Muscle layer of colon (tissue), 2 donors: ENCODE measurements around the gene OR6B1.

Experiments
- H3K27ac ChIP-seq: one replicate; pipeline ENCODE4 v1.7.0; 2013; ENCODE audit warnings: low read depth, mild to moderate bottlenecking, low read length, moderate library complexity
- H3K27me3 ChIP-seq, 2 donors: one replicate each; pipeline ENCODE4 v1.7.0; 2013; ENCODE audit warnings: low read length in 2 of 2, mild to moderate bottlenecking in 2 of 2; ENCODE audit not compliant: insufficient read depth in 2 of 2, control insufficient read depth in 1 of 2
- H3K36me3 ChIP-seq: one replicate; pipeline ENCODE4 v1.7.0; 2013; ENCODE audit warnings: mild to moderate bottlenecking, low read length; ENCODE audit not compliant: insufficient read depth
- H3K4me1 ChIP-seq: one replicate; pipeline ENCODE4 v1.7.0; 2013; ENCODE audit warnings: mild to moderate bottlenecking, low read length; ENCODE audit not compliant: insufficient read depth
- H3K4me3 ChIP-seq, 2 donors: one replicate each; pipeline ENCODE4 v1.7.0; 2013; ENCODE audit warnings: low read length in 2 of 2, low read depth in 1 of 2, mild to moderate bottlenecking in 1 of 2, moderate library complexity in 1 of 2
- H3K9ac ChIP-seq: one replicate; pipeline ENCODE4 v1.7.0; 2013; ENCODE audit warnings: low read length
- H3K9me3 ChIP-seq: one replicate; pipeline ENCODE4 v1.7.0; 2013; ENCODE audit warnings: mild to moderate bottlenecking, low read length
- donor health status: abdominal sarcoma.
- donor health status: Adenocarcinoma of cecum.

OR6B1 gene

DNA sequence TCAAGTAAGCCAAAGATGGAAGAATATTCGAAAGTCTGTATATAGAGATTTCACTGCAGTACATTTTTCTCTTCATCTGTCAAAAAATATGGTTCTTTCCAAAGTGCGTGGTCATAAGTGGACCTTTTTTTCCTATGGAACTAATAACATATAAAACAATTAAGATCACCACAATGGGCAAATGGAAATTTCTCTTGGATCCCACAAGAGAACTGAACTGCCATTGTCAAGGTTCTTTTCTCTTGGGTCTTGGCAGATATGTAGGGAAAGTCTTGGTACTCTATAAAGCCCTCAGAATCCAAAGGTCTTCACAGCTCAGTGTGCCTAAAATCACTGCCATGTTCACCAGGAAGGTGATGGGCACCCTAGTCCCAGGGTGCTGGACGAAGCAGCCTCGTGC lies at the start of gene OR6B1:
TSS of gene OR6B1 (plus strand) at position 301 of the 400 bp plus-strand sequence. CDS start 3,677 bp downstream, outside the sequence.
- H3K9me3 ChIP-seq: no peaks in the 10 kb centered on the region
- H3K36me3 ChIP-seq: no peaks in the 10 kb centered on the region
- no peaks in the 10 kb centered on the region for H3K4me1 ChIP-seq
- H3K27ac ChIP-seq: no peak within 1 kb of the TSS
- no peak within 1 kb of the TSS for H3K9ac ChIP-seq
- H3K27me3 ChIP-seq: no peaks in the 10 kb centered on the region
- no peak within 1 kb of the TSS for H3K4me3 ChIP-seq

DNA sequence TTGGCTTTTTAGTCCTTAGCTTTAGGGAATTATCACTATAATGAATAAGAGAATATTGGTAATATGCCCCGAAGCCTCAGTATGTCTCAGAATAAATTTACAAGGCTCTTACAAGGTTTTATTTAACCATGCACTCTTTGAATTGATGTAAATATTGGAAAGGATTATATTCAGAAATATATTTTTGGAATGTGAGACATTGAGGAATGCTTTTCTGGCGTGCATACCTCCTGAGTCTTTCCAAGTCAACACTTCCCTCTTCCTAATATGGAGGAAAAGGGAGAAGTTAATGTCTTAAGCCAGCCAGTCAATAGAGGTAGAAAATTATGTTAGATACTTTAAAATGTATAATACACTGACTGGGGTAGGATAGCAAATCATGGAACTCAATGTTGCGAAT lies 46.7 kb upstream of the OR6B1 start:
- no peaks in the 10 kb centered on the region for H3K36me3 ChIP-seq
- no peak overlapping the region for H3K4me3 ChIP-seq
- H3K4me1 ChIP-seq: no peaks in the 10 kb centered on the region
- no peak overlapping the region for H3K9ac ChIP-seq
- H3K27ac ChIP-seq: no peak overlapping the region
- no peaks in the 10 kb centered on the region for H3K9me3 ChIP-seq
- no peaks in the 10 kb centered on the region for H3K27me3 ChIP-seq

DNA sequence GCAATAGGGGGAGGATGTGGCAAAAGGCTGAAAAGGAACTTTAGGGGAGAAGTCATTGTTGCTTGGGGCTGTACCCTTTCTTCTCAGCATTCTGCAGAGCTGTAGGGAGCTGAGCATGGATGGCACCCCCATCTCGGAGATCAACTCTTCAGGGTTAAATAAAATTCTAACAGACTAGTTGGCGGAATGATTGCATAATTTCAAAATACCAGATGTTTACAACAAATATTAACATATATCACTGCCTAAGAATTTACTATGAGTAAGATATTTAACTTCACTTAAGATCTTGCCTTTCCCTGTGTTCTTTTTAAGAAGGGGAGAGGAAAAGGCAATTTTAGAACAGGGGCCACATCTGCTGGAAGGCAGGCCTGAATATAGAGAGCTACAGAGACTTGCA lies 46.0 kb upstream of the OR6B1 start:
- H3K9ac ChIP-seq: no peak overlapping the region
- H3K27me3 ChIP-seq: no peaks in the 10 kb centered on the region
- H3K36me3 ChIP-seq: no peaks in the 10 kb centered on the region
- H3K4me3 ChIP-seq: no peak overlapping the region
- no peak overlapping the region for H3K27ac ChIP-seq
- no peaks in the 10 kb centered on the region for H3K4me1 ChIP-seq
- no peaks in the 10 kb centered on the region for H3K9me3 ChIP-seq

DNA sequence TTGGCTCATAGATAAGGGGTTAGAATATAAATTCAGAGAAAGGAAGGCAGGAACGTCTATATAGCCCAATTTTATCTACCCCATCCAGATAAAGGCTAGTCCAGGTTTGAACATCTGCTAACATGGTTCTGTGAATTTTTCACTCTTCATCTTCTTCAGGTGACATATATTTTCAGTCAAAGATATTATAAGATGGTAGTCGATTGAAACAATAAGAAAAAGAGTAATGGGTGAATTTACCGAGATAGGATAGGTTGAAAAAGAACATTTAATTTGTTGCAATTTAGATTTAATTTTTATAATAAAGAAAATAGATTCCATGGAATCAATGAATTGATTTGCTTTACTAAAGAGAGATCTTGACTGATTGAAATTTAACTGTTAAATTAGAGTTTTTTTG lies 45.6 kb upstream of the OR6B1 start, which contains the start of gene OR2F1:
TSS of gene OR2F1 (plus strand) at position 301 of the 400 bp plus-strand sequence. CDS start 5,127 bp downstream, outside the sequence.
- Histone ChIP-seq H3K36me3 (no peaks in the 10 kb centered on the region), H3K27me3 (no peaks in the 10 kb centered on the region), H3K9ac (no peak within 1 kb of the TSS), H3K27ac (no peak within 1 kb of the TSS), H3K4me3 (no peak within 1 kb of the TSS), H3K4me1 (no peaks in the 10 kb centered on the region), H3K9me3 (no peaks in the 10 kb centered on the region)

DNA sequence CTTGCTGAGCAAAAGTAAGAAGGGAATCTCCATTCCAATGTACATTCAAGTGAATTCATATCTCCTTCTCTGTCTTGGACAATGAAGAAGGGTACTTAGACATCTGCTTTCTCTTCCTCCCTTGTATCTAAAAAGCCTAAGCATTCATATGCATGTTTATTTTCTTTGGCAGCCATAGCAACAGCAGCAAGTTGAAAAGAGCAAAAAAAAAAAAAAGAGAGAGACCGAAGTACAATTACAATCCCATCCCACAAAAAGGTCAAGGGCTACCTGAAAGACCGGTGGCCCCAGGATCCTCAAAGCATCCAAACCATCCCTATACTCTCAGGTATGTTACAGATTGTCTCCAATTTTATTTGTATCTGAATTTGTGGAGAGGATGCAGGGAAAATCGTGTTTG lies 41.3 kb upstream of the OR6B1 start:
- no peaks in the 10 kb centered on the region for H3K36me3 ChIP-seq
- H3K4me3 ChIP-seq: no peak overlapping the region
- no peak overlapping the region for H3K27ac ChIP-seq
- H3K9me3 ChIP-seq: no peaks in the 10 kb centered on the region
- no peaks in the 10 kb centered on the region for H3K4me1 ChIP-seq
- no peaks in the 10 kb centered on the region for H3K27me3 ChIP-seq
- no peak overlapping the region for H3K9ac ChIP-seq

DNA sequence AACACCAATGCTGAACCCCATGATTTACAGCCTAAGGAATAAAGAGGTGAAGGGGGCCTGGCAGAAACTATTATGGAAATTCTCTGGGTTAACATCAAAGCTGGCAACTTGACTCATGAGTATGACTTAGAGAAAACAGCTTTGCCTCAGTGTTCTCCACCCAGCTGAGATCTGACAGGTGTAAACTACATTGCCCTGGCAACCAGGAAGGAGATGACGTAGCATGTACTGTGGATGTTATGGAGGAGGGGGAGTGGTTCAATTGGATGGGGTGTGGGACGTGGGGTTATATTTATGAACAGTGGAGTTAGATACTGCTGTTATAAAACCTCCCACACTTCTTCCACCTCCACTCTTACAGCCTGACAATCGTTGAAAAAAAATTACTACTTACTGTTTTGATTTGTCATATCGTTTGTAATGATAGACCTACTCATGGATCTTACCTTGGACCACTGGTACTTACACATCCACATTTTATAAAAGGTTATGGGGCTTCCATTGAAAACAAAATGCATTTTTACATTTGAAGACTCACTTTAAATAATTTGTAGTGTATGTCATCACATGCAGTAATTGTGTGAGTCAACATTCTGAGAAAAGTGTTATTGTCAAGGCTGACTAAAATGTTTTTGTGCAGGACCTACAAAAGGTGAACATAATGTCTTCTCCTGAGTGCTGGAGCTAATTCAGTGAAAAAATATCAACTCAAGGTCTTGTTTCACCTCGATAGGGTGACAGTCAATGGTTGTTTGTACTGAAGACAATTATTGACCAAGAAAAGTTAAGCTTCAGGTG lies 39.1 kb upstream of the OR6B1 start:
- H3K9me3 ChIP-seq: no peaks in the 10 kb centered on the region
- no peak overlapping the region for H3K4me3 ChIP-seq
- no peak overlapping the region for H3K27ac ChIP-seq
- H3K27me3 ChIP-seq: no peaks in the 10 kb centered on the region
- no peaks in the 10 kb centered on the region for H3K36me3 ChIP-seq
- no peaks in the 10 kb centered on the region for H3K4me1 ChIP-seq
- no peak overlapping the region for H3K9ac ChIP-seq

DNA sequence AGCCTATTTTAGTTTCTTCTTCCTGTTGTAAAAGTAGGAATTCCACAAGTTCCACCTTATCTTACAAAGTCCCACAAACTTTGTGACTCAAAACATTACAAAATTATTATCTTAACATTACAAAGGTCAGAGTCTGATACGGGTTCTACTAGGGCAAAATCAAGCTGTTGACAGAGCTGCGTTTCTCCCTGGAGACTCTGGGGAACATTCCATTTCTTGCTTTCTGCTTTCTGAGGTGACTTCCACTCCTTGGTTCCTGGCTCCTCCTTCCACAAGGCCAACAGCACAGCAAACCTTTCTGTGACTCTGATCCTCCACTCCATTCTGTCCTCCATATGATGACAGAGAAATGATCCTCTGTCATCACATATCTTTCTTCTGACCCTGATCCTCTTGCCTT lies 34.8 kb upstream of the OR6B1 start:
- H3K4me3 ChIP-seq: no peak overlapping the region
- no peaks in the 10 kb centered on the region for H3K27me3 ChIP-seq
- H3K9ac ChIP-seq: no peak overlapping the region
- no peaks in the 10 kb centered on the region for H3K9me3 ChIP-seq
- no peak overlapping the region for H3K27ac ChIP-seq
- H3K4me1 ChIP-seq: no peaks in the 10 kb centered on the region
- H3K36me3 ChIP-seq: no peaks in the 10 kb centered on the region

- Histone ChIP-seq H3K27ac (no peak overlapping the region), H3K9me3 (no peaks in the 10 kb centered on the region), H3K36me3 (no peaks in the 10 kb centered on the region), H3K9ac (no peak overlapping the region), H3K4me1 (no peaks in the 10 kb centered on the region), H3K4me3 (no peak overlapping the region), H3K27me3 (no peaks in the 10 kb centered on the region)
Measured at GRCh38 chr7:143967398-143967797, 32.7 kb upstream of the OR6B1 start.

GRCh38 chr7:143973870-143974416 lies 26.2 kb upstream of the OR6B1 start:
- Histone ChIP-seq H3K4me3 (no peak overlapping the region), H3K27ac (no peak overlapping the region), H3K27me3 (no peaks in the 10 kb centered on the region), H3K36me3 (no peaks in the 10 kb centered on the region), H3K9ac (no peak overlapping the region), H3K9me3 (no peaks in the 10 kb centered on the region), H3K4me1 (no peaks in the 10 kb centered on the region)

DNA sequence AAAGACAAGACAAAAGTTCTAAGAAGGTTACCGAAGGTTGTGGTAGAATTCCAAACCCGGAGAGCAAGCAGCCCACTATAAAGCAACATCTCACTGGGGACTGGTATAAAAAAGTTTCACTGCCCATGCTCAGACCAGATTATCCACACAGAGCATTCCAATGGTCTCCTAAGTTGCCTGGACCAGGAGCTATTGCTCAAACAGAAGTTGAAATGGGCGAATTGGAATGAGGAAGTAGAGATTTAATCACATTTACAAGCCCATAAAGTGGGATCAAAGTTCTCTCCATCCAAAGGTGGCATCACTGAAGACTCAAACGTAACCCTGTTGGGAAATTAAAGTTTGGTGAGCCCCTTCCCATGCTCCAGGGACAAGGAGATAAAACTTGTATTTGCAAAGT lies 25.7 kb upstream of the OR6B1 start:
- Histone ChIP-seq H3K36me3 (no peaks in the 10 kb centered on the region), H3K4me3 (no peak overlapping the region), H3K4me1 (no peaks in the 10 kb centered on the region), H3K9ac (no peak overlapping the region), H3K27ac (no peak overlapping the region), H3K27me3 (no peaks in the 10 kb centered on the region), H3K9me3 (no peaks in the 10 kb centered on the region)

GRCh38 chr7:143975617-143976016 lies 24.5 kb upstream of the OR6B1 start:
- Histone ChIP-seq H3K27ac (no peak overlapping the region), H3K9me3 (no peaks in the 10 kb centered on the region), H3K27me3 (no peaks in the 10 kb centered on the region), H3K4me3 (no peak overlapping the region), H3K9ac (no peak overlapping the region), H3K36me3 (no peaks in the 10 kb centered on the region), H3K4me1 (no peaks in the 10 kb centered on the region)

- no peaks in the 10 kb centered on the region for H3K27me3 ChIP-seq
Measured at GRCh38 chr7:143978585-143978984, 21.5 kb upstream of the OR6B1 start.

More at GRCh38 chr7:143978585-143978984, 21.5 kb upstream of the OR6B1 start:
- no peak overlapping the region for H3K4me3 ChIP-seq
- H3K27ac ChIP-seq: no peak overlapping the region
- no peaks in the 10 kb centered on the region for H3K4me1 ChIP-seq
- H3K9ac ChIP-seq: no peak overlapping the region
- no peaks in the 10 kb centered on the region for H3K36me3 ChIP-seq
- no peaks in the 10 kb centered on the region for H3K9me3 ChIP-seq
